Esophagus squamous epithelium (tissue), 4 donors: ENCODE results near the gene BACE1-AS.

Experiments
- POLR2A ChIP-seq, 4 donors: fragments of 450-650 bp; IDR thresholded peaks; one replicate each; pipeline ENCODE4 v1.6.1; 2017; ENCODE audit warnings: antibody characterized with exemption in 4 of 4, mild to moderate bottlenecking in 4 of 4, moderate library complexity in 3 of 4
- TF ChIP-seq, protein P1 (sequence below), 6 experiments: fragments of 450-650 bp in 4 of 6; fragments of 200-600 bp in 2 of 6; sonication (generic) in 2 of 6; IDR thresholded peaks; one replicate each; pipeline ENCODE4 v1.5.1; 2016 to 2019; ENCODE audit warnings: antibody characterized with exemption in 6 of 6, mild to moderate bottlenecking in 4 of 6, moderate library complexity in 4 of 6

DNA sequence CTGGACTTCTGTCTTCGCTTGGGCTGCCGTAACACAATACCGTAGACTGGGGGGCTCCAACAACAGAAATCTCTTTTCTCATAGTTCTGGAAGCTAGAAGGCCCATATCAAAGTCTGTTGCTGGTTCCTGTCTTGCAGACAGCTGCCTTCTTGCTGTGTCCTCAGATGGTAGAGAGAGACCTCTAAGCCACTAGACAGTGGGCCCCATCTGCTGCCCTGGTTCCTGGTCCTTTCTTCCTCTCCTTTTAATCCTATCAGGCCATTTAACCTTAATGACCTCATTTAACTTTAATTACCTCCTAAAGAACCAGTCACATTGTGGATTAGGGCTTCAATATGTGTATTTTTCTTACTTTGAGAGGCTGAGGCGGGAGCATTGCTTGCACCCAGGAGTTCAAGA lies 45.9 kb downstream of the BACE1-AS start:
- TF ChIP-seq, protein P1, sequence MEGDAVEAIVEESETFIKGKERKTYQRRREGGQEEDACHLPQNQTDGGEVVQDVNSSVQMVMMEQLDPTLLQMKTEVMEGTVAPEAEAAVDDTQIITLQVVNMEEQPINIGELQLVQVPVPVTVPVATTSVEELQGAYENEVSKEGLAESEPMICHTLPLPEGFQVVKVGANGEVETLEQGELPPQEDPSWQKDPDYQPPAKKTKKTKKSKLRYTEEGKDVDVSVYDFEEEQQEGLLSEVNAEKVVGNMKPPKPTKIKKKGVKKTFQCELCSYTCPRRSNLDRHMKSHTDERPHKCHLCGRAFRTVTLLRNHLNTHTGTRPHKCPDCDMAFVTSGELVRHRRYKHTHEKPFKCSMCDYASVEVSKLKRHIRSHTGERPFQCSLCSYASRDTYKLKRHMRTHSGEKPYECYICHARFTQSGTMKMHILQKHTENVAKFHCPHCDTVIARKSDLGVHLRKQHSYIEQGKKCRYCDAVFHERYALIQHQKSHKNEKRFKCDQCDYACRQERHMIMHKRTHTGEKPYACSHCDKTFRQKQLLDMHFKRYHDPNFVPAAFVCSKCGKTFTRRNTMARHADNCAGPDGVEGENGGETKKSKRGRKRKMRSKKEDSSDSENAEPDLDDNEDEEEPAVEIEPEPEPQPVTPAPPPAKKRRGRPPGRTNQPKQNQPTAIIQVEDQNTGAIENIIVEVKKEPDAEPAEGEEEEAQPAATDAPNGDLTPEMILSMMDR (IDR thresholded peaks at IDR 0.05), result no peak
- TF ChIP-seq POLR2A (IDR thresholded peaks at IDR 0.05), result no peak
